Smooth muscle cell (in vitro differentiated cells): Measurements from ENCODE around the gene SFMBT1. TPM values are rescaled to one million over a fixed set of nuclear protein-coding genes. Genes with fewer than 3 reads are reported as not detected.

Source experiments
- DNase-seq: peaks from one replicate; lab custom pipeline; 2025; ENCODE audit not compliant: unreplicated experiment; lab: John Stamatoyannopoulos, UW
- H2AFZ ChIP-seq: fragments of 200-600 bp; sonication (generic); 2 replicates; pipeline ENCODE4 v1.6.0; 2016; ENCODE audit warnings: antibody characterized with exemption, low read depth, mild to moderate bottlenecking
- H3F3A ChIP-seq: fragments of 200-600 bp; sonication (generic); 2 replicates; pipeline ENCODE4 v1.6.0; 2017; ENCODE audit warnings: antibody characterized with exemption, low read depth
- H3K27ac ChIP-seq: fragments of 200-600 bp; sonication (generic); 2 replicates; pipeline ENCODE4 v1.5.1; 2016; ENCODE audit warnings: low read depth, mild to moderate bottlenecking
- H3K27me3 ChIP-seq: fragments of 200-600 bp; sonication (generic); 2 replicates; pipeline ENCODE4 v1.6.1; 2016; ENCODE audit warnings: low read depth, mild to moderate bottlenecking
- H3K36me3 ChIP-seq: fragments of 200-600 bp; sonication (generic); 2 replicates; pipeline ENCODE4 v1.5.1; 2016; ENCODE audit warnings: low read depth
- H3K4me1 ChIP-seq: fragments of 200-600 bp; sonication (generic); 2 replicates; pipeline ENCODE4 v1.5.1; 2016; ENCODE audit warnings: low read depth
- H3K4me2 ChIP-seq: fragments of 200-600 bp; sonication (generic); 2 replicates; pipeline ENCODE4 v1.6.0; 2016; ENCODE audit warnings: mild to moderate bottlenecking
- H3K4me3 ChIP-seq: fragments of 200-600 bp; sonication (generic); 2 replicates; pipeline ENCODE4 v1.5.1; 2016; ENCODE audit warnings: mild to moderate bottlenecking
- H3K79me2 ChIP-seq: fragments of 200-600 bp; sonication (generic); 2 replicates; pipeline ENCODE4 v1.6.0; 2016; ENCODE audit warnings: low read depth, mild to moderate bottlenecking
- H3K9ac ChIP-seq: fragments of 200-600 bp; sonication (generic); 2 replicates; pipeline ENCODE4 v1.6.0; 2016; ENCODE audit warnings: low read depth
- H3K9me3 ChIP-seq: fragments of 200-600 bp; sonication (generic); replicated peaks from 2 replicates; pipeline ENCODE4 v1.5.1; 2016; ENCODE audit warnings: low read depth
- H4K20me1 ChIP-seq: fragments of 200-600 bp; sonication (generic); 2 replicates; pipeline ENCODE4 v1.6.0; 2016; ENCODE audit warnings: low read depth
- WGBS: methylation state at CpG from one replicate; pipeline ENCODE4 v1.1.7; 2016; ENCODE audit warnings: low lambda C conversion rate; 5-methylcytosine and 5-hydroxymethylcytosine counted together
- polyA plus RNA-seq: library from polyadenylated mRNA; unstranded; fragments of >200 nt; fragmentation: Nextera tagmentation; extraction: Ambion mirVana; gene quantifications from 2 replicates; pipeline ENCODE4 v1.2.1, GENCODE V29; 2016
- total RNA-seq: library from RNA; depleted of rRNA; stranded (reverse); fragments of >200 nt; gene quantifications from 2 replicates; pipeline ENCODE4 v1.2.3, GENCODE V29; 2014
- TF ChIP-seq, protein P1 (sequence below): fragments of 200-600 bp; sonication (generic); IDR thresholded peaks from 2 replicates; pipeline ENCODE4 v1.5.1; 2017; ENCODE audit warnings: borderline replicate concordance, mild to moderate bottlenecking, antibody characterized with exemption; ENCODE audit not compliant: insufficient read depth, poor library complexity, severe bottlenecking

The SFMBT1 gene
- total and polyA plus RNA-seq, 2 experiments from 2014 or later, result 1.4 to 2.2 TPM

DNA sequence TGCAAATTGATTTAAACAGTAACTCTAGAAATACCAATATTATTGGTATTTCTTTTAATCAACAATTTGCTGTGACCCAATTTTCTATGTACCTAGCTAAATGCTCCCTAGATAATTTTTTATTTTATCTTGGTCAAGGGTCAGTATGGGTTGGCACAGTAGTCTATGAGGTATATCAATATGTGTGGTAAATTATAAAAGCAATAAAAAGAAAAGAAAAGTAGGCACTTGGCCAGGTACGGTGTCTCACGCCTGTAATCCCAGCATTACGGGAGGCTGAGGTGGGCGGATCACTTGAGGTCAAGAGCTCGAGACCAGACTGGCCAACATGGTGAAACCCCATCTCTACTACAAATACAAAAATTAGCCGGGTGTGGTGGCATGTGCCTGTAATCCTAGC lies 114.5 kb downstream of the SFMBT1 start:
- WGBS, result 81% methylated on average over 6 of the region's 6 CpGs

DNA sequence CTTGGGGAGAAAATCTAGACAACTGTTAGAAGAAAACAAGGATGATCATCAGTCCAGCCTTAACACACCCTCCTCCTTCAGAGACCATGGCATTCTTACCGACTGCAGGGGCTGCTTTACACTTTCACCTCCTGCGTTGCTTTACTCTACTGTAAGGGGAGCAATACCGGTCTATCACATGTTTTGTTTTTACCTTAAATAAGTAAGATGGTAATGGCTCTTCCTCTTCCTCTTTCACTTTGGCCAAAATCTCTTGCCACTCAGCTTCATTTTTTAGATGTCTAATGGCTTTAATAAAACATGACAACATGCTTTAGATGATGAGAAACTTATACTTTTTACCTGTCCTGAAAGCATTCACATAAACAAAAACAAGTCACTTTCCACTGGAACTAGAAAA lies 115.1 kb downstream of the SFMBT1 start:
- 92% methylated on average over 3 of the region's 3 CpGs for WGBS
- no peak overlapping the region for H3K9ac ChIP-seq
- H3K27me3 ChIP-seq, result no peaks in the 10 kb centered on the region
- H3K4me1 ChIP-seq, result no peaks in the 10 kb centered on the region
- no peak overlapping the region for H2AFZ ChIP-seq
- H4K20me1 ChIP-seq, result no peaks in the 10 kb centered on the region
- no peak for DNase-seq
- no peaks in the 10 kb centered on the region for H3K79me2 ChIP-seq
- H3K27ac ChIP-seq, result no peak overlapping the region
- no peaks in the 10 kb centered on the region for H3K9me3 ChIP-seq
- H3K36me3 ChIP-seq, result no peaks in the 10 kb centered on the region
- peaks cover 4% of the 10 kb centered on the region for H3F3A ChIP-seq
- TF ChIP-seq, protein P1, sequence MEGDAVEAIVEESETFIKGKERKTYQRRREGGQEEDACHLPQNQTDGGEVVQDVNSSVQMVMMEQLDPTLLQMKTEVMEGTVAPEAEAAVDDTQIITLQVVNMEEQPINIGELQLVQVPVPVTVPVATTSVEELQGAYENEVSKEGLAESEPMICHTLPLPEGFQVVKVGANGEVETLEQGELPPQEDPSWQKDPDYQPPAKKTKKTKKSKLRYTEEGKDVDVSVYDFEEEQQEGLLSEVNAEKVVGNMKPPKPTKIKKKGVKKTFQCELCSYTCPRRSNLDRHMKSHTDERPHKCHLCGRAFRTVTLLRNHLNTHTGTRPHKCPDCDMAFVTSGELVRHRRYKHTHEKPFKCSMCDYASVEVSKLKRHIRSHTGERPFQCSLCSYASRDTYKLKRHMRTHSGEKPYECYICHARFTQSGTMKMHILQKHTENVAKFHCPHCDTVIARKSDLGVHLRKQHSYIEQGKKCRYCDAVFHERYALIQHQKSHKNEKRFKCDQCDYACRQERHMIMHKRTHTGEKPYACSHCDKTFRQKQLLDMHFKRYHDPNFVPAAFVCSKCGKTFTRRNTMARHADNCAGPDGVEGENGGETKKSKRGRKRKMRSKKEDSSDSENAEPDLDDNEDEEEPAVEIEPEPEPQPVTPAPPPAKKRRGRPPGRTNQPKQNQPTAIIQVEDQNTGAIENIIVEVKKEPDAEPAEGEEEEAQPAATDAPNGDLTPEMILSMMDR, result no peak
- H3K4me3 ChIP-seq, result no peak overlapping the region
- no peak overlapping the region for H3K4me2 ChIP-seq

More for the DNA sequence above, 114.5 kb downstream of the SFMBT1 start:
- Histone ChIP-seq H3K27ac (no peak overlapping the region), H3K4me1 (no peaks in the 10 kb centered on the region), H3K27me3 (no peaks in the 10 kb centered on the region), H4K20me1 (no peaks in the 10 kb centered on the region), H3K9ac (no peak overlapping the region), H2AFZ (no peak overlapping the region), H3K9me3 (no peaks in the 10 kb centered on the region), H3K36me3 (no peaks in the 10 kb centered on the region), H3K4me3 (no peak overlapping the region), H3K79me2 (no peaks in the 10 kb centered on the region), H3F3A (peaks cover 4% of the 10 kb centered on the region), H3K4me2 (no peak overlapping the region)
- DNase-seq, result no peak
- TF ChIP-seq, protein P1, result no peak

DNA sequence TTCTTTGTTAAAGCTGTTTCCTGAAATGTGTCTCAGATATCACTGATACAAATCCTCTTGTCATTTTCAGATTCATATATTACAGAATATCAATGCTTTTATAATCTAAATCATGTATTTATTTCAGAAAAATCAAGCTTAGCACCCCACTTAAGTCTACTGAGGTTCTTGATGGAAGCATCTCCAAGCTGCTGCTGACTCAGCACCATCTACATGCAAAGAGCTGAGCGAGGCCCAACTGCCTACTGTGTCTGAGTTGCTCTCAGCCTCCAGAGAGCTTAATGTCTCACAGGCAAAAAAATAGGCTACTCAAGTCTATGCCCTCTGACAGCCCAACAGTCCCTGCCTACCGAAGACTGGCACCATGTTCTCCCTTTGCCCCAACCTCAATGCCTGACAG lies 119.3 kb downstream of the SFMBT1 start:
- TF ChIP-seq, protein P1, result no peak
- H3K4me2 ChIP-seq, result no peak overlapping the region
- whole genome bisulfite sequencing, result 100% methylated on average over 2 of the region's 2 CpGs

More for the DNA sequence above, 119.3 kb downstream of the SFMBT1 start:
- H3K36me3 ChIP-seq, result no peaks in the 10 kb centered on the region
- no peak for DNase-seq
- no peak overlapping the region for H3K4me3 ChIP-seq
- no peaks in the 10 kb centered on the region for H4K20me1 ChIP-seq
- no peaks in the 10 kb centered on the region for H3K4me1 ChIP-seq
- H3K27ac ChIP-seq, result no peak overlapping the region
- H3K79me2 ChIP-seq, result no peaks in the 10 kb centered on the region
- H2AFZ ChIP-seq, result no peak overlapping the region
- no peaks in the 10 kb centered on the region for H3K9me3 ChIP-seq
- H3F3A ChIP-seq, result no peaks in the 10 kb centered on the region
- no peak overlapping the region for H3K9ac ChIP-seq
- no peaks in the 10 kb centered on the region for H3K27me3 ChIP-seq
